Thoracic aorta (tissue), 2 donors: ENCODE results near the gene ZNRF3. TPM values are rescaled to one million over a fixed set of nuclear protein-coding genes. Genes with fewer than 3 reads are reported as not detected.
A peak's percentile ranks its signal among the peaks of the same experiment; 100 is the strongest.

Experiments
- ATAC-seq: fragments of 150-250 bp; one replicate; pipeline ENCODE4 v1.8.0; 2017; ENCODE audit warnings: low read depth; ENCODE audit not compliant: insufficient number of reproducible peaks, low FRiP score
- DNase-seq: peaks from one replicate; pipeline ENCODE4 v3.0.0-alpha.2; 2020; ENCODE audit warnings: low spot score
- H3K27ac ChIP-seq, 2 donors: fragments of 200-600 bp; sonication (generic); 1 replicate in 1 of 2; 2 replicates in 1 of 2; pipeline ENCODE4 v1.5.1; 2016; ENCODE audit warnings: mild to moderate bottlenecking in 2 of 2, moderate library complexity in 2 of 2
- H3K27me3 ChIP-seq: fragments of 200-600 bp; sonication (generic); replicated peaks from 2 replicates; pipeline ENCODE4 v1.6.0; 2016; ENCODE audit warnings: mild to moderate bottlenecking; ENCODE audit not compliant: insufficient read depth
- H3K36me3 ChIP-seq: fragments of 200-600 bp; sonication (generic); one replicate; pipeline ENCODE4 v1.5.1; 2016
- H3K4me1 ChIP-seq, 2 donors: fragments of 200-600 bp; sonication (generic); 1 replicate in 1 of 2; 2 replicates in 1 of 2; pipeline versions ENCODE4 v1.5.1 to v1.6.0; 2016; ENCODE audit warnings: low read depth in 2 of 2, mild to moderate bottlenecking in 1 of 2; ENCODE audit not compliant: control insufficient read depth in 1 of 2
- H3K4me3 ChIP-seq: fragments of 200-600 bp; sonication (generic); 2 replicates; pipeline ENCODE4 v1.5.1; 2016; ENCODE audit warnings: mild to moderate bottlenecking
- H3K9me3 ChIP-seq: fragments of 200-600 bp; sonication (generic); 2 replicates; pipeline ENCODE4 v1.5.1; 2016
- CTCF ChIP-seq: fragments of 200-600 bp; sonication (generic); IDR thresholded peaks from one replicate; pipeline ENCODE4 v1.5.1; 2019; ENCODE audit warnings: antibody characterized with exemption
- total RNA-seq, 2 donors: library from RNA; depleted of rRNA; stranded (reverse); fragments of >200 nt; gene quantifications; one replicate each; pipeline versions ENCODE4 v1.1.0 to v1.2.3, GENCODE V29; 2016

Gene ZNRF3
- total RNA-seq, 2 donors from 2014 or later, result 17.2 to 23.1 TPM

DNA sequence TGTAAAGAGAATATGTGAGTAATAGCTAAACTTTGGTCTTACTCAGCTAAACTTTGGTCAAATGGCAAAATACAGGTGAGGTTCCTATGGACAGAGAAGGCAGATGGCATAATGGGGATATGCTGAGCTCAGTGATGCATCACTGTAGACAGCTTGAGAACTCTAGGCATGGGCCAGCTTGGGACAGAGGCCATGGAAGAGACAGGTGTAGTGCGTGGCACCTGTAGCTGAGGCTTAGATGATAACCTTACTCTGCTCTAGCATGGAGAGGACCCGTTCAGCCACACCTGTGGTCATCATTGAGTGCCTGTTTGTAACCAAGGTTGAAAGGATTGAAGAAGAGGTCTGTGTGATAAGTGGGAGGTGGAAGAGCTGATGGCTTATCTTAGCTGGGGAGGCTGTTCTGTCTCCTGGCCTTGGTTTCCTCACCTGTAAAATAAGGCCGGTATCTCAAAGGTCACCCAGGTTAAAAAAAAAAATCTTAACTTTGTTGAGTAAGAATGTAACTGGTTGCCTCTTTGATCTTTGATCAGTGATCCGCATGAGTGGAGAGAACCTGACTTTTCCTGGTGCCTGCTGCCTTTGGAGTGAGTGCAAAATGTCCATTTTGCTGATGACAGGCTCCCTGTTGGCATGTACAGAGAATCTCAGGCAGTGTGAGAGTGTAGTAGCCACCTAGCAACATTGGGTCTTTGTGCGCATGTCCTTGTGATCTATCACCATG, 48.6 kb downstream of the ZNRF3 start:
- DNase-seq (no peak), ATAC-seq (no peak)
- H3K36me3 ChIP-seq, result no peaks in the 10 kb centered on the region
- H3K4me1 ChIP-seq, result peaks cover 17 to 51% of the 10 kb centered on the region in 2 donors
- H3K9me3 ChIP-seq, result no peaks in the 10 kb centered on the region
- TF ChIP-seq CTCF, result no peak
- H3K27ac ChIP-seq, result no peak overlapping the region
- no peaks in the 10 kb centered on the region for H3K27me3 ChIP-seq
- no peak overlapping the region for H3K4me3 ChIP-seq

DNA sequence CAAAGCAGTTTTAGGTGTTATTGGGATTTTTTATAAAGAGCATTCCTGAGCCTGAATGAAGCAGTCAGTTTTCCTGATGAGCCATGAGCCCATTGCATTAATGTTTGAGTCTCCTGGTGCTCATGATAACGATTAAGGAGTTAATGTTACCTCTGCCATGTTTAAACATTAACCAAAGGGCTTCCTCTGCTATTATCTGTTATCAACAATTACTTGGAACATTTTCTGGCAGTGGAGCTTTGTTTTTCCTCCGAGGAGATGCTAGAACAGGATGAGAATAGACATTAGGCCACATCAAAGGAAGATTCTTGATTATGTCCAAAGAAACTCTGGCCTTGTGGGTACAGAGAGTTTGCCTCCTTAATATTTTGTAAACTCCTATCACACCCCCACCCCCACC, 49.9 kb downstream of the ZNRF3 start:
- Histone ChIP-seq H3K9me3 (no peaks in the 10 kb centered on the region), H3K4me3 (no peak overlapping the region), H3K27me3 (no peaks in the 10 kb centered on the region), H3K27ac (no peak overlapping the region), H3K4me1 (peaks cover 12 to 54% of the 10 kb centered on the region in 2 donors), H3K36me3 (no peaks in the 10 kb centered on the region)
- ATAC-seq (no peak), DNase-seq (no peak)
- no peak for TF ChIP-seq CTCF

DNA sequence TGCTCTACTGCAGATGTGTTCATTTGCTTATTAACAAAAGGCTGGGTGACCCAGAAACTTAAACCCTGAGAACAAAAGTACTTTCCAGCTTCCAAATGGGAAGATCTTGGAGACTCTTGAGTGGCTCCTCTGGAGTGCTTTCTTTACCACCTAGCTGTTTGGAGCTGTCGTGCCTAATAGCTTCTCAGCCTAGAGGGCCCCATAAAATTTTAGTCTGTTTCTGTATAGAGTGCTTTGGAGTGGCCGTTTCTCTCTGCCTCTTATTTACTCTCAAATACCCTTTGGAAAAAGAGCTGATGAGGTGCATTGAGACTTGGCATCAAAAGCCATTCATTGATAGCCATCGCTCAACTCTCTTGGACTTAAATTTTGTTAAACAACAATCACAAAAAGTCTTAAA, 50.7 kb downstream of the ZNRF3 start:
- Histone ChIP-seq H3K4me1 (peaks cover 9 to 59% of the 10 kb centered on the region in 2 donors), H3K9me3 (no peaks in the 10 kb centered on the region), H3K36me3 (no peaks in the 10 kb centered on the region), H3K27ac (no peak overlapping the region), H3K4me3 (no peak overlapping the region), H3K27me3 (no peaks in the 10 kb centered on the region)
- TF ChIP-seq CTCF, result no peak
- DNase-seq, result no peak
- ATAC-seq, result no peak

DNA sequence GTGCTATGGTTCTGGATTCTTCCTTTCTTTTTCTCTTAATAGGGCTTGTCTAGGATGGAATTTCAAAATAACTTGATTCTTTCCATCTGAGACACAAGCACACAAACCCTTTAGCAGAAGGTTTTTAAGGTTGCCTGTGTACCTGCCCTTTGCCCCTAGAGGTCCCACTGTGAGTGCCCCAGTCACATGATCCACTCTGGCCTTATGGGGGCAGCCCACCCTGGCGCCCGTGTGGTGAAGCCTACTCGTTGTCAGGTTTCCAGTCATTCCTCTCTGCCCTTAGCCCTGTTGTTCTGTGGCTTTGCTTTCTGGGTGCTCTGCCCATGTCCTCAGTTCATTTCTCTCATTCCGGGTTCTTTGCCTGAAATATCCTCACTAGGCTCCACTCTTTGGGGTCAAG, 51.8 kb downstream of the ZNRF3 start:
- Histone ChIP-seq H3K27ac (peak overlapping the region; percentile 3 to 58), H3K36me3 (no peaks in the 10 kb centered on the region), H3K4me1 (peaks cover 9 to 62% of the 10 kb centered on the region in 2 donors), H3K27me3 (no peaks in the 10 kb centered on the region), H3K9me3 (no peaks in the 10 kb centered on the region), H3K4me3 (peak overlapping the region; percentile 42)
- TF ChIP-seq CTCF, result no peak
- ATAC-seq (no peak), DNase-seq (no peak)

DNA sequence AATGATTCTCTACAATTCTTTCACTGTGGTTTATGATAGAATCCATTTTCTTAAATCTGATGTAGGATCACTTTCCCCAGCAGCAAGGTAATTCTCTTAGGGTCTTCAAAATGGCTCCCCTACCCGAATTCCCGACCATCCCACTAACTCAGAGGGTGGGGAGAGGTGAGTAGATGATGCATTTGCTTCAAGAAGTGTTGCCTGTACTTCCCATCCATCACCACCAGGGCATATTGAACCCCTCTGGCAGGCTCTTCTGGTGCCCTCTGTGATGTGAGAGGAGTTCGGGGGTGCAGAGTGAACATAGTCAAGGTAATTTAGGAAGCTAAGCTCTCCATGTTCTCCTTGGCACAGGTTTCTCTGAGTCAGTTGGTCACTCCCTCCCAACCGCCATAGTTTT, 52.3 kb downstream of the ZNRF3 start:
- peak; percentile 35 for TF ChIP-seq CTCF
- Histone ChIP-seq H3K9me3 (no peaks in the 10 kb centered on the region), H3K27ac (peak overlapping the region; percentile 3 to 58), H3K36me3 (no peaks in the 10 kb centered on the region), H3K27me3 (no peaks in the 10 kb centered on the region), H3K4me1 (peaks cover 8 to 62% of the 10 kb centered on the region in 2 donors), H3K4me3 (no peak overlapping the region)
- no peak for DNase-seq
- ATAC-seq, result no peak
